ENCODE measurements around the gene MAP3K9.
A peak's percentile ranks its signal among the peaks of the same experiment; 100 is the strongest.
"Not testable (repeated sequence)": the region's sequence is repeated elsewhere in the genome, so short reads cannot be mapped to it uniquely, and the experiment has no call there.

Gene MAP3K9

GRCh38 chr14:70809225-70810219 lies at the start of gene MAP3K9:
MAP3K9 (minus strand) TSS chr14:70809513; CDS start chr14:70809171, 342 bp downstream.
- FAIRE-seq: peak; percentile 86

GRCh38 chr14:70858641-70859040 lies 49.3 kb upstream of the MAP3K9 start:
- FAIRE-seq: no peak

GRCh38 chr14:70857496-70857890 lies 48.2 kb upstream of the MAP3K9 start:
- FAIRE-seq: no peak

GRCh38 chr14:70856851-70857495 lies 47.7 kb upstream of the MAP3K9 start:
- FAIRE-seq: no peak

GRCh38 chr14:70855486-70855885 lies 46.2 kb upstream of the MAP3K9 start:
- no peak for FAIRE-seq

- not testable (repeated sequence) for FAIRE-seq
These were observed 44.3 kb upstream of the MAP3K9 start for GRCh38 chr14:70853658-70854057.

GRCh38 chr14:70847406-70848090 lies 38.2 kb upstream of the MAP3K9 start:
- FAIRE-seq: no peak

GRCh38 chr14:70845601-70846000 lies 36.3 kb upstream of the MAP3K9 start:
- no peak for FAIRE-seq

GRCh38 chr14:70842851-70843462 lies 33.6 kb upstream of the MAP3K9 start:
- no peak for FAIRE-seq

GRCh38 chr14:70838076-70838475 lies 28.8 kb upstream of the MAP3K9 start:
- no peak for FAIRE-seq

- FAIRE-seq: no peak
These were observed 27.6 kb upstream of the MAP3K9 start for GRCh38 chr14:70836946-70837345.

- FAIRE-seq: no peak
These were observed 24.6 kb upstream of the MAP3K9 start for GRCh38 chr14:70833884-70834283.

GRCh38 chr14:70832561-70833305 lies 23.4 kb upstream of the MAP3K9 start:
- no peak for FAIRE-seq

GRCh38 chr14:70830998-70831781 lies 21.9 kb upstream of the MAP3K9 start:
- FAIRE-seq: no peak

- FAIRE-seq: no peak
These were observed 18.9 kb upstream of the MAP3K9 start for GRCh38 chr14:70828188-70828587.

- FAIRE-seq: no peak
These were observed 18.4 kb upstream of the MAP3K9 start for GRCh38 chr14:70827752-70828151.

- no peak for FAIRE-seq
These were observed 18.0 kb upstream of the MAP3K9 start for GRCh38 chr14:70827347-70827746.

- FAIRE-seq: no peak
These were observed 14.0 kb upstream of the MAP3K9 start for GRCh38 chr14:70823281-70823680.

GRCh38 chr14:70822530-70823185 lies 13.3 kb upstream of the MAP3K9 start:
- no peak for FAIRE-seq

Data from A204.1 (cell line).